Peyer's patch (tissue), 4 donors: Measurements from ENCODE around the gene ABCA7. TPM values are rescaled to one million over a fixed set of nuclear protein-coding genes. Genes with fewer than 3 reads are reported as not detected.

Source experiments
- DNase-seq, 3 donors: peaks; one replicate each; pipeline ENCODE4 v3.0.0-alpha.2; 2017 to 2019
- H3K27ac ChIP-seq, 4 donors: fragments of 200-600 bp; sonication (generic); one replicate each; pipeline ENCODE4 v1.5.1; 2016 to 2019
- H3K27me3 ChIP-seq, 2 donors: fragments of 200-600 bp; sonication (generic); one replicate each; pipeline ENCODE4 v1.5.1; 2019
- H3K36me3 ChIP-seq, 3 donors: fragments of 200-600 bp; sonication (generic); one replicate each; pipeline ENCODE4 v1.5.1; 2016 to 2019
- H3K4me1 ChIP-seq, 4 donors: fragments of 200-600 bp; sonication (generic); one replicate each; pipeline ENCODE4 v1.5.1; 2016 to 2019
- H3K4me3 ChIP-seq, 4 donors: fragments of 200-600 bp; sonication (generic); 1 replicate in 3 of 4; 2 replicates in 1 of 4; pipeline ENCODE4 v1.5.1; 2016 to 2019; ENCODE audit warnings: mild to moderate bottlenecking in 1 of 4
- H3K9me3 ChIP-seq, 4 donors: fragments of 200-600 bp; sonication (generic); one replicate each; pipeline ENCODE4 v1.5.1; 2016 to 2019; ENCODE audit warnings: mild to moderate bottlenecking in 1 of 4
- CTCF ChIP-seq, 6 experiments: fragments of 450-650 bp in 4 of 6; fragments of 200-600 bp in 2 of 6; sonication (generic) in 1 of 6; IDR thresholded peaks; one replicate each; pipeline ENCODE4 v1.5.1; 2017 to 2019; ENCODE audit warnings: antibody characterized with exemption in 6 of 6, mild to moderate bottlenecking in 3 of 6, moderate library complexity in 1 of 6
- POLR2A ChIP-seq, 2 donors: fragments of 450-650 bp; IDR thresholded peaks; one replicate each; pipeline ENCODE4 v1.5.1; 2017; ENCODE audit warnings: antibody characterized with exemption in 2 of 2, mild to moderate bottlenecking in 2 of 2, moderate library complexity in 2 of 2
- total RNA-seq, 4 donors: library from RNA; depleted of rRNA; stranded (reverse); fragments of >200 nt; gene quantifications; one replicate each; pipeline ENCODE4 v1.1.0, GENCODE V29; 2016

Gene ABCA7
- total RNA-seq, 4 donors from 2014 or later, result 30.1 to 162 (median 72.1) TPM

DNA sequence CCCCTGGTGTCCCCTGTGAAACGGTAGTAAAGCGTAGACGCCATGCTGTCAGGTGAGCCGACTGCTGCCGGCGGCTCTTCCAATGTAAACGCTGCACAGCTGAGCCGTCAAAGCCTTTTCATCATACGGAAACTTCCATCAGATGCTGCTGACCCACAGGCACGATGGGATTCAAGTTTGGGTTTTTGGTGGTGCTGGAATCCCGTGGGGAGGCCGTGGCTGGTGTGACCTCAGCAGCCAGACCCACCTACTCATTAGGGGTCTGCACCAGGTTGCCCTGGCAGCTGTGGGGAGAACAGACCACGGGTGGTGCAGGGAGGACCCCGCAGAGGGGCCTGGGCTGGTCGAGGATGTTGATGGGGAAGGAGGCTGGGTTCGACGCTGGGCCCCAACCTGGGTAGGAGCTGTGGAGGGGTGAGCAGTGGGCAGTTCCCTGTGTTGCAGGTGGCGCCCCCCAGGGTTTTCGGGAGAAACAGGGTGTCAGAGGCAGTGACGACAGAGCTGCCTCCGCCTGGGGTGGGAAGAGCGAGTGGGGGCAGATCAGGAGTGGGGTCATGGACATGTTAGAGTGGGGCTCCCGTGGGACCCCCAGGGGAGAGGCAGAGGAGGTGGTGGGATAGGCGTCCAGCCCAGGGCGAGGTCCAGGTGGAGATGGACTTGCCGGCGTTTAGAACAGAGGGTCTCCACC lies 33.1 kb upstream of the ABCA7 start:
- H3K9me3 ChIP-seq, result no peaks in the 10 kb centered on the region
- TF ChIP-seq POLR2A (IDR thresholded peaks at IDR 0.05) (no peak), CTCF (IDR thresholded peaks at IDR 0.05) (no peak)
- DNase-seq, result no peak

GRCh38 chr19:1007399-1008251 lies 32.3 kb upstream of the ABCA7 start:
- DNase-seq, result no peak
- H3K27me3 ChIP-seq, result no peaks in the 10 kb centered on the region
- no peaks in the 10 kb centered on the region for H3K9me3 ChIP-seq
- no peak for TF ChIP-seq CTCF (IDR thresholded peaks at IDR 0.05)
- no peak for TF ChIP-seq POLR2A (IDR thresholded peaks at IDR 0.05)
- no peaks in the 10 kb centered on the region for H3K4me1 ChIP-seq
- peaks cover 0 to 39% (median 0%) of the 10 kb centered on the region in 3 donors for H3K36me3 ChIP-seq
- H3K27ac ChIP-seq, result no peak overlapping the region
- no peak overlapping the region for H3K4me3 ChIP-seq

More for the DNA sequence above, 33.1 kb upstream of the ABCA7 start:
- no peak overlapping the region for H3K4me3 ChIP-seq
- H3K4me1 ChIP-seq, result peaks cover 0 to under 1% (median 0%) of the 10 kb centered on the region in 4 donors
- no peaks in the 10 kb centered on the region for H3K27me3 ChIP-seq
- H3K36me3 ChIP-seq, result peaks cover 0 to 31% (median 0%) of the 10 kb centered on the region in 3 donors
- H3K27ac ChIP-seq, result no peak overlapping the region

GRCh38 chr19:1008268-1009040 lies 31.5 kb upstream of the ABCA7 start:
- Histone ChIP-seq H3K36me3 (peaks cover 0 to 47% (median 0%) of the 10 kb centered on the region in 3 donors), H3K9me3 (no peaks in the 10 kb centered on the region), H3K27ac (peak overlapping the region in 2 of 4 donors; percentile 46 to 79), H3K4me3 (no peak overlapping the region), H3K27me3 (no peaks in the 10 kb centered on the region), H3K4me1 (no peaks in the 10 kb centered on the region)
- no peak for TF ChIP-seq POLR2A (IDR thresholded peaks at IDR 0.05)
- no peak for TF ChIP-seq CTCF (IDR thresholded peaks at IDR 0.05)
- no peak for DNase-seq

- TF ChIP-seq CTCF (IDR thresholded peaks at IDR 0.05) (no peak), POLR2A (IDR thresholded peaks at IDR 0.05) (no peak)
- DNase-seq, result no peak
- peak overlapping the region in 3 of 4 donors; percentile 46 to 79 (median 60) for H3K27ac ChIP-seq
- H3K4me3 ChIP-seq, result no peak overlapping the region
- peaks cover 0 to 56% (median 0%) of the 10 kb centered on the region in 3 donors for H3K36me3 ChIP-seq
- H3K9me3 ChIP-seq, result no peaks in the 10 kb centered on the region
- H3K4me1 ChIP-seq, result no peaks in the 10 kb centered on the region
- no peaks in the 10 kb centered on the region for H3K27me3 ChIP-seq
Measured at GRCh38 chr19:1009041-1009980, 30.6 kb upstream of the ABCA7 start.
